ENCODE results near the gene ARHGAP15.

Gene ARHGAP15

DNA sequence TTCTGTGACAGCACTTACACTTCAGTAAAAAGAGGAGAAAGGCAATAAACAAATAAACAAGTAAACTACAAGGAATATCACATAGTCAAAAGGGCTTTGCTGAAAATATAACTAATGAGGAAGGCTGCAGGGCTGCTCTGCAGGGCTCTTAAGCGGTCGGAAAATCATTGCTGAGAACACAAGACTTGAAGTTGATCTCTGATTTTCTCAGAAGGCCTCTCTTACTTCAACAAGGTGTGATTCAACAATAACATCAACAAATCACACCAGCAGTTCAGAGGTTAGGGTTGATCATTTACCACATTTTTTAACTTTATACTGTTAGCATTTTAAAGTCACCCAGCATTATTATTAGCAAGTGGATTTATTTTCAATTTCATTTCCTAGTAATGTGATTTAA is 215.6 kb downstream of the ARHGAP15 start:
- no peak for DNase-seq (ENCODE audit: low read depth in 2 of 2)

DNA sequence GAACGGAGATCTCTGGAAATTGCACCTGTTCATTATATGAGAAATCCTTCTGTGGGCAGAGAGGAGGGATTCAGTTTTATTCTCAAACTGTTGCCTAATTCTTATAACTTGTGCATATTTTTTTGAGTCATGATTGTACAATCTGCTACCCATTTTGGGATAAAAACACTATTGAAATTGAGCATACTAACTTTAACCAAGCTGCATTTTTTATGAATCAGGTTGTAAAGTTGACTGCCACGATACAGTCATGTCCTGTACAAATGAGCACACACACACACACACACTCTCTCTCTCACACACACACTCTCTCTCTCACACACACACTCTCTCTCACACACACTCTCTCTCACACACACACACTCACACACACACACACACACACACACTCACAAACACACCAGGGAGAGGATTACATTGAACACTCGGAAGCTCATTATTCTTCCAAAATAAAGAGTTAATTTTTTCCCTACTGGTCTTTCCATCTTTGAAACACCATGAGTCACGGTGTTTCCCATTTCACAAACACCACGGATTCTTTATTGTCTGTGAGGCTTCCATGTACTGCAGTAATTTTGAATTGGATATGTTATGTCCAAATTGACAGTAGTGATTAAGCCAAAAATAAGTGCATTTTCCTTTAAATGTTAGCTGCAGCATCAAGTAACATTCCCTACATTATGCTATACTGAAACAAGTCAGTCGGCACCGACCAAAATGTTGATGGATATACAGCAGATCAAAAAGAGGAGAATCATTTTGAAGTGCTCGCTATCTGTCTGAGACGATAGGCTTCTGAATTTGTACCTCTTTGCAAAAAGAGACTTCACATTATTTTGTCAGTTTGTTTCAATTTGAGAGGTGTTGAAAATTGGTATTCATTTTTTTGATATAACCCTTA is 216.9 kb downstream of the ARHGAP15 start:
- DNase-seq (ENCODE audit: low read depth in 2 of 2) = no peak

DNA sequence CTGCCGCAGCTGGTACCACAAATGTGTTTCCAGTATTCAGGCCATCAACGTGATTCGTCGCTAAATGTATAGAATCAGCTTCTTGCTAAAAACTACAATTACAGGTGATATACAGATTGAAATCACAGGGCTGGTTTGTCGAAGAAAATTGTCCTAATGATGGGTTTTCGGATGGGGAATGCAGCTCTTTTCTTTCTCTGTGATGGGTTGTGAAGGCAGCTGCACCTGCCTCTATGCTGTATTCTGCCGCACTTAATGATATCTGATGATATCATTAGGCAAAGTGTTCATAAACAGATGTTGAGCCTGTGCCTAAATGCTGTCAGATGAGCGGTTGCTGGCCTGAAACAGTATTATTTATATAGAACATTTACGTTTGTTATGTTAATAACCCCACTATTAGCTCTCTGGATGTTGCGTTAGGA is 218.1 kb downstream of the ARHGAP15 start:
- no peak for DNase-seq (ENCODE audit: low read depth in 2 of 2)

DNA sequence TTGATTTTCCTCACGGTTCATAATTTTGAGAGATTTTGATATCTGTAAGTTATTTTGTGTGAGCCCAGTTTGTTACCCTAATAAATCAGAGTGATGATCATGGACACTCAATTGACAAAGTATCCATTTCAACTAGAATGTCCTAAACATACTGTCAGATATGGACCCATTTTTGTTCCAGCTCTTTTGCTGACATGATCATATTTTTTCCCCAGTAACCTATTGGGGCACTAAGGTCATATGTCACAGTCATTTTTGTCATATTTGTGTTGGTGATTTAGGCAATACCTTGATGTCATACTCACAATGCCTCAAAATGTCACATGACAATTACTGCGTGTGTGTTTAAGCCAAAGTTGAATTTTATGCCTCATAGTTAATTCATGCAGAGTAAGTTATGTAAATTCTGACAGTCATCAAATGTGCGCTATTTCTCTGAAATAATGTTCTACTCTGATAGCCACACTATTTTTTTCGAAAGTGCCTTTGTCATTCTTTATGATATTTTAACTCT is 218.7 kb downstream of the ARHGAP15 start:
- DNase-seq (ENCODE audit: low read depth in 2 of 2) = no peak

DNA sequence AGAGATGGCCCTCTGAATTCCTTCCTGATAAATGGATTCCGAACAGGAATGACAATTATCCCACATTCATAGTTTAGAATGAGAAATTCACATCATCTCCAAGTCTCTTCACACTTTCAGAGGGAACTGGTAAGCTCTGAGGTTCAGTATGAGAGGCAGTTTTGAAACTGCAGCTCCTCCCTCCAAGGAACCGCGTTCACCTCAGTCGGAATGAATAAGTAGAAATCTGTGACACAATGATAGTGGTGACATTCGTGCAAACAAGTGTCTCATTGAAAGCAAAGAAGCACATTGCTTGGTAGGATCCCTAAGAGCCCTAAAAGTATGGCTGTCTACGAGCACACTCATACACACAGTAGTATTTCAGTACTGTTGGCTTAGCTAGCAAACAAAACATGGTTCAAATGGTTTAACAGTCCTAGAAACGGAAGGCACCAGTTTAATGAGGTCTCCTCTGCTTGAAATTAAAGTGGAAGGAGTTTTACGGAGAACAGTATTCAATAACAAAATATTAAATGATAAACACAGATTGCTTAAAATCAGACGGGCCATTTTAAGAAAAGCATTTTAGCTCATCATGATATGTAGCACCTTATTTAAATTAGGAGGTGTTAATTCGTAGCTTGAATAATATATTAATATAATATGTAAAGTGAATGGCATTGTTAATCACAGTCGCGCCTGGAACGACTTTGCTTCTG is 225.0 kb downstream of the ARHGAP15 start:
- no peak for DNase-seq (ENCODE audit: low read depth in 2 of 2)

DNA sequence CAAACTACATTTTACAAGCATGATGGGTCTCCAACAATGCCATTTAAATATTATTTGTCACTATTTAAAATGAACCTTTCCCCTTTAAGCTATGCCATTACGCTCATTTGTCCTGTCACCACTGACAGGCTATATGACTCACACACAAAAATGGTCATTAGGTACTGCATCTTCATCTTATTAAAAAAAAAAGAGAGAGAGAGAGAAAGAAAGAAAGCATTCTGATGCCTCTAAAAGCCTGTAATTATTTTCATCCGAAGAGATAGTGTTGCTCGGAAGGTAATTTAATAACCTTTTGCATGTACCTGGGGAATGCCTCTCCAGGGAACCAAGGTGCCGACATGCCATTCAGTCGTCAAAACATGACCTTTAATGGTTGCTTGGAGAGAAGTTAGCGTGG is 226.7 kb downstream of the ARHGAP15 start:
- DNase-seq (ENCODE audit: low read depth in 2 of 2) = no peak

DNA sequence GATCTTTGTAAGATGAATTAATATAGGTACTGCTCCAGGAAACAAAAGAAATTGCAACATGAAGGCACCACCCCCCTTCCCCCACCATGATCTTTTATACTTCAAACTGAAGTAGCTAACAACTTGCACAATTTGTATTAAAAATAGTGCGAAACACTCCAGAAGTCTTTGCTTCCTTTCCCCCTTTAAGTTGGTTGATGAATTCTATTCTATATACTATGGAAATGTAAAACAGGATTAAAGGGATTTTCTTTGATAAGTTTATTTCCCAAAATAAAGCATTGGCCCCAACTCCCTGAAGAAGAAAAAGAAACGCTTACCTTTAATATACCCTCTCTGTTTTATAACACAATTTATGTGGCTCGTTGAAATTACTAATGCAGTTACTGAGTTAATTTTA is 227.1 kb downstream of the ARHGAP15 start:
- no peak for DNase-seq (ENCODE audit: low read depth in 2 of 2)

DNA sequence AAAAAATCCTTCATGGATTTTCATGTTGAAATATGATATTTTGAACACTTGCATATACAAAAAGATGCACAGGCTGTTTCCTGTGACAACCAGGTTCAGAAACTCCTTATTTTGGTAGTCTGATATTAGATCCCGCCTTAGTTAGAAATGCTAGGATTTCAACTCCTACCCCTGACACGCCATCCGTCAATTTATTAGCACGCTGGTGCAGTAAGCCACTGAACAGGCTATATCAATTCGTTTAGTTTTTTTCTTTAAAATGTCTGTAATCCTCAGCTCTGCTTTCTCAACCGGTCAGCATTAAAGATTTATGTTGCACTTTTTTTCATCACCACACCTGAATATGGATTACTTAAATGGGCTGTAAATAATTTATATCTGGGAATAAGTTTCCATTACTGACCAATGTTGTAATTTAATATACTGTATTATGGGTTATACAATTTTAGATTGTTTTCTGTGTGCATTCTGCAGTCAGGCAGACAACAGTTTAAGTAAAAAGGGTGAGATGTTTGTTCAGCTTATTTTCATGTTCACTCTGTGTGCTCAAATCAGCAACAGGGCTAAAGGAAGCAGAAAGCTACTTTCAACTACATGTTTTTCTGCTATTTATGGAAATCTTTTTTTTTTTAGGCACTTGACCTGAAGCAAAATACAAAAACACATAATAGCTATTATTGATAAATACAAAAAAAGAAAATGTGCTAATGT is 227.7 kb downstream of the ARHGAP15 start:
- DNase-seq (ENCODE audit: low read depth in 2 of 2) = no peak

DNA sequence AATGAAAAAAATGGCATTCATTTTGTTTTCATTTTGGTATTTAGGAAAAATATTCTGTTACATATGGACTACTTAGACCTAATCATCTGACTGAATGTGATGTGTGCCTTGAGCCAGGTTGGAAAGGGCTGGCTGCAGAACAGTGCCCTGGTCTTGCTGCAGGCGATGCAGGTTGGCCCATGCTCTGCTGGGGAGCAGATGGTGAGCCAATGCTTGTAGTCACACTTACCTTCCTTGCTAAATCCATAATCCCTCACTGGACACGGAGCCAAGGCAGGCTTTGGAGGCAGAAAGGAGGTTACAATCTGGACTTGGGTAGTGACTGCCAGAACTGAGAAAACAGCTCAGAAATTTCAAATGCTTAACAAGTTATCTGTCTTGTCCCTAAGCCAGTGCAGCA is 228.7 kb downstream of the ARHGAP15 start:
- no peak for DNase-seq (ENCODE audit: low read depth in 2 of 2)

DNA sequence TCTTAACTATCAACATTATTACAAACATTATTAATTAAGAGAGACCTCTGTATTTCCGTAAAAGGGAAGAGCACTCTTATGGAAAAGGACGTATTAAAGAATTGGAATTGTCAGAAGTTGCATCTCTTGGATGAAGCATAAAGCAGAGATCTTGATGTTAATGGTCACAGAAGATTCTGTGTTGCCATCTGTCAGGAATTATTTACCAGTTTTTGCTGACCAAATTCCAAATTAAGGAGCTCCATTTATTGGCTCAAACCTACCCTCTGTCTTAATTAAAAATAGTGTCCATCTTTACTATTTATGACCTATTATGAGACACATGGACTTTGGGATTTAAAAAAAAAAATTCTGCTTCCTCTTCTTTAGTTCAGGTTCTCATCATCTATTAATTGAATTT is 232.1 kb downstream of the ARHGAP15 start:
- no peak for DNase-seq (ENCODE audit: low read depth in 2 of 2)

DNA sequence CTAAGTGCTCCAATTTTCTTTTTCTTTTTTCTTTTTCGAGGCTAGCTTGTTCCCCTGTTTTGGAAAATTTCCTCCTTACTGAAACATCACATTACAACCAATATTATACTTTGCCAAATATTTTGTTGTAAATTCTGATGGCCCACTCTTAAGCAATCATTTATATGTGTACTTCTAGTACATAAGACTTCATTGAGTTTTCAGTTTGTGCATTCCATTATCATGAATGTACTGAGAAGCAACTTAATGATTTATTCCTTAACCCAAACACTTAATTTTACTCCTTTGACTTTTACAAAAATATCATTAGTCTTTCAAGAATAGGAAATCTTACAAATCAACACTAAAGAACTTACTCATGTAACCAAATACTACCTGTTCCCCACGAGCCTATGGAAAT is 242.4 kb downstream of the ARHGAP15 start:
- DNase-seq (ENCODE audit: low read depth in 2 of 2) = no peak

DNA sequence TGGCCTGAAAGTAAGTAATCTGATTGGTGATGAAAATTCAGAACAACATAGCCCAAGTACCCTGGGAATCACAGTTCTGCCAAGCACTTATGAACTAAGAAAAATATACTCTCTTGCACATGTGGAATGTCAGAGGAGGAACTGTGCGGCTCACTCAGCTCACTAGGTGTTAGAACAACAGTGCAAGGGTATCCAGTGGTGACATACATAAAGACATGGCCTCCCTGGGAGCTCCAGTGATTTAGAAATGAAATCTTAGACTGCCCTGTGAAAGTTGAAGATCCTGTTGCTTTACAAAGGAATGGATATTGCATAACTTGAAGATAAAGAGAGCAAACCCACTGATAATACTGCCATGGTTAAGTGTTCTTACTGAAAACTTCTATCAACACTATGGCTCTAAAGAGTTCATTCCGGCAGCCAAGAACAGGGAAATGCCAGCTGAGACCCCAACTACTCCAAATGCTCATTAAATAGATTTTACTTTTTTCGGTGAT is 246.2 kb downstream of the ARHGAP15 start:
- no peak for DNase-seq (ENCODE audit: low read depth in 2 of 2)

DNA sequence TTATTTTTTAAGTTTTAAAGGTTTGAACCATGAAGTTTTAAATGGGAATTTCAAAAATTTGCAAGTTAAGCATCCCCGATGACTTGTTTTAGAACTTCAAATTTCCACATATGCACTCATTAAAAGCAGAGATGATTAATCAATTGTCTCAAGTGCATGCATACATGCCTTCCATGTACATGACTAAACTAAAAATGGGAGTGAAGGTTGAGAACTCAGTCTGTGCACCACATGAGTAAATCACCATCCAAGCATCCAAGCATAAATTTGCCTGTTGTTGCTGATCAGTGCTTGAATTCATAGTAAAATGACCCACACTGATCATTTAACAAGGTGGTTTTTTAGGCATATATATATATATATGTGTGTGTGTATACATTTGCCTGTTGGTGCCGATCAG is 249.8 kb downstream of the ARHGAP15 start:
- DNase-seq (ENCODE audit: low read depth in 2 of 2) = no peak

DNA sequence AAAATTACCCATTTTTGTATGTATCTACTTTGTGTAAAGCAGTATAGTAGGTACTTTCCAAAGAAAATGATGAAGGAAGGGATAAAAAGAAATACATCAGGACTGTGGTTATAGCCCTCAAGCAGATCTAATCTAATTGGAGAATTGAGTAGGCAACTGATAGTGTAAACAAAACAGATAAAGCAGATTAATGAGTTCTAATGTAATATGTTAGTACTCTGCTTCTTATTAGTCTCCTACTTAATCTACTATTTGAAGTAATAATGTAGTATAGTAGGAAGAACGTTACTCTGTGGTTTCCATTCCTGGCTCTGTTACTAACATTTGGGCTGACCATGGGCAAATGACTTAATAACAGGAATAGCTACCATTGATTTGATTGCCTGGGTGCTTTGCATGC is 250.7 kb downstream of the ARHGAP15 start:
- DNase-seq (ENCODE audit: low read depth in 2 of 2) = no peak

DNA sequence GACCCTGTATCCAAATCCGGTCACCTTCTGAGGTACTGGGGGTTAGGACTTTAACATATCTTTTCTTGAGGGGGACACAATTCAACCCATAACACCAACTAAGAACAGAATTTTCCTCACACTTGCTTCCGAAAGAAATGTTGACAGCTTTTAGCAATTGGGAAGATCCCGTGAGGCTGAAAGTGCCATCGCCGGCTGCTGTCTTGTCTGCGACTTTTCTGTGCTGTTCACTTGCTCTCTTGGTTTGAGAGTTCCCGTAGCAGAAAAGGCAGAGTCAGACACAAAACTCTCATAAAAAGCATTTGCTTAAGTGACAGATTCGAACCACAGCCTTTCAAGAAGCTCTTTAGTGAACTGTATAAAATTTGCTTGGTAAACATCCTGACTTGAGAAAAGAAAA is 253.4 kb downstream of the ARHGAP15 start:
- no peak for DNase-seq (ENCODE audit: low read depth in 2 of 2)

DNA sequence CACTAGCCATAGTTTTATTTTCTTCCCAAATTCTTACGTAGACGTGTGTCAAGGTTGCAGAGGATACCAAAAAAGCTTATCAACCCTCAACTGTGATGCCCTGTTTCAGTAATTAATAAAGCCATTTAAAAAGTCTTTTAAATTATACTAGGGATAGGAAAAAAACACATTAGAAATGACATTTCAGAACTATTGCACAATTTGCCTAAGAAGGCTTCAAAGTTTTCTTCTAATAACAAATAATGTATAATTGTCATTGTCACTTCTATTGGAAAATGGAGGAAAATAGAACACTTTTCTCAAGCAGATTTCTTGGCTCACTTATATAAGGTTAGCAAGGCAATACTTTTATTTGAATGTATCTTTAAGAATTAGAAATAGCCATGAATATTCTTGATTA is 253.8 kb downstream of the ARHGAP15 start:
- DNase-seq (ENCODE audit: low read depth in 2 of 2) = no peak

DNA sequence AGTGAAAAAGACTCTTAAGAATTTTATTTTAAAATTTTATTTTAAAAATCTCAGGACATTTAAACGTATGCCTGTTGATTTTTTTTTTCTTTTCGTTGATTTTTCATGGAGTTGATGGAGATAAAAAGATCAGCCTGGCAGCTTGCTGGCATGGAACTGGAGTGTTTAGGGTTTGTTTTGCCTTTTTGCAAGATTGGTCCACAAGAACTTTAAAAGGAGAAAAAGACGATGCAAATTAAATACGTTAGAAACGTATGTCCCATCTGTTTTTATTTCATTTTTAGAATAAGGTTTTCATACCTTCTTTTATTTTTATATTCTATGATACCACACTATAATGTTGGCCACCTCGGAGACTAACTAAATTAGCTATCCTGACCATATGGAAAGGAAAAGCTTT is 254.9 kb downstream of the ARHGAP15 start:
- no peak for DNase-seq (ENCODE audit: low read depth in 2 of 2)

DNA sequence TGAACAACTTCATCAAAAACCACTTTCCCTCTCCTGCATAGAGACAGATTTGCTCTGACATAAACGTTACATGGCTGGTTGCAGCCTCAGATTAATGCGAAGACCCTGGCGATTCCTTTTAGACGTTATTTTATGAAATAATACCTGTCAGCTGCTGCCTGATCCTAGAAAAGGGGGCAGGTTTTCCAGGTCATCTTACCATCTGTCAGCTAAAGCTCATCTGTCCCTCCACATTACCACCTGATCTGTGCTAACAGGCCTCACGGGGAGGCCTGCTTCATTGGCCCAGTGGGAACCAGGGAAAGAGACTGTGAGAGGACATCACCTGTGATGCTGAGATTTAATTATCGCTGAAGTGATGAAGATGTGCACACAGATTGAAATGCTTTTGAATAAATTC is 261.0 kb downstream of the ARHGAP15 start:
- DNase-seq (ENCODE audit: low read depth in 2 of 2) = no peak

DNA sequence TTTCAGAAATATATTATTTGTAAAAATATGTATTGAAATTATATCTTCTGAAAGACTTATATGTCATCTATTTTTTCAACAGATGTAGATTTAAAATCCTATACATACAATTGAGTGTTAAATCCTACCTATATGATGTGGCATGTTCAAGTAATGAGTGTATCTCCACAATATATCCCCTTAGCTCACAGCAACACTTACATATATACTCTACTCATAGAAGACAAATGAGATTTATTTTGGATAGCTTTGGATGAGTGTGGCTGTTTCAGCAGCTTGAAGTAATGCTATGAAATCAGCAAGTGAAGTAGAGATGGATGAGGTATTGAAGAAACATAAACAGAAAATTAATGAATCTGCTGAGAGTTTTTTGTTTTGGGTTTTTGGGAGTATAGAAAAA is 263.1 kb downstream of the ARHGAP15 start:
- DNase-seq (ENCODE audit: low read depth in 2 of 2) = no peak

DNA sequence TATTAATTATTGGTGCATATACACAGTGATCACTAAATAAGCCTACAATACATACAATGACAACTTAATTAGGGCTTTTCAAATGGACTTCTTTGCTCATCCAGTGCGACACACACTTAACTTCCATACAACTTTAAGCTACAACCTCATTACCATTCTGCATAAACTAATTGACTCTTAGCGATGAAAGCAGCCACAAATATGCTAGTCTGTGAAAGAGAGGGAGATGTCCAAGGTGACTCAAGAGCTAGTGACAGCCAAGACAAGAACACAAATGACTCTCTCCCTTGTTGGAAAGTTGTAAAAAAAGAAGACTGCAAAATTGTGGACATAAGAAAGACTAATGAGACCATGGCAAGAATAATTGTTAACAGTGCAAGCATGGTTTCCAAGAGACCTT is 264.8 kb downstream of the ARHGAP15 start:
- no peak for DNase-seq (ENCODE audit: low read depth in 2 of 2)

DNA sequence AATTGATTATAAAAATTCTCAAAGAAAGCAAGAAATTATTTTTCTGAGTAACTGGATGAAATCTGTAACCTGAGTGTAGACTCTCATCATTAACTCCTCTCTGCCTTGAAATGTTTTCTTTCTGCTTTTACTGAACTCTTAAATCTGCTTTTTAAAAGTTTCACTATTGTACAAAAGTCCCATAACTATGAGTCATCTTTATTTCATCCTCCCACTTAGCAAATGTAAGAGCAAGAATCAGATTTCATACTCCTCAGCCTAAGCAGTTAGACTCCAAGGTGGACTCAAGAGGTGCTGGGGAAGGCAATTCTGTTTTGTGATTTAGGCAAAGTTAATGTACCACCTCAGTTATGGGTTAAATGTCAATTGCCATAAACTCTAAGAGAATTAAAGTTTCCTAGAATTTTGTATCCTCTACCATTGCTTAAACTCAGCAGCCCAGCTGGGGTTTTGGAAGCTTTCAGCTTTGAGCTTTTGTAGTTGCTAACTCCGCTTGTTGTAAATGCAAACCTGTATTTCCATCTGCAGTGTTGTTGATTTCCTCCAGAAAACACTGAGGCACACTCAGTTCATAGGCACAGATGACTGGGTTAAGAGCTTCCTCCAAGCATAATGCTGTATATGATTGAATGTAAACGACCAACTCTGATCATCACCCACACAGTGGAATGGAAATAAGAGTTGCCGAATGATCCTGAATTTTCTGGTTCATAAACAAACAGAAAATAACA is 268.8 kb downstream of the ARHGAP15 start:
- no peak for DNase-seq (ENCODE audit: low read depth in 2 of 2)

DNA sequence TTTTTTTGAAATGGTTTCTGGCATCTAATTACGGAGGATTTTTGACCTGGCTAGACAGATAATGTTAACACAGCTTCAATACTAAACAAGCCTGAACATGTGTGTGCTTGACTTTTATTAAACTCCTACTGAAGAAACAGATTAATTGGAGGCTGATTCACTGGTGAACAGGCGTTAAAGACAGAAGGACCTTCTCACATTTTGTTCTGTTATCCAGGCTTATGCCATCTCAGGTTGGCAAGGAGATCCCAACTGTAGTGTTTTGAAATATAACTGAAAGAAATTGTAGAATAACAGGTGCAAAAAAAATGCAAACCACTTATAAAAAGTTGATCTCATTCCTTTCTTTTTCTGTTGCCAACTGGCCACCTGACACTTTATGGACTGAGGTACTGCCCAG is 269.6 kb downstream of the ARHGAP15 start:
- DNase-seq (ENCODE audit: low read depth in 2 of 2) = no peak
